ENCODE data around the gene RBM12. TPM values are rescaled to one million over a fixed set of nuclear protein-coding genes. Genes with fewer than 3 reads are reported as not detected.

RBM12 gene
- total and polyA plus RNA-seq, 2 donors (not counting 3 experiments of a cell fraction or from before 2014, with no cell fraction given) = 98.0 to 121 TPM

GRCh38 chr20:35611482-35611881, 53.2 kb downstream of the RBM12 start:
- CTCF ChIA-PET = interaction anchor here (1.2 kb wide), 2 partner anchors 8 to 10 kb away, joined by 3 to 4 read pairs; no protein-coding TSS in a partner anchor

More at GRCh38 chr20:35611482-35611881, 53.2 kb downstream of the RBM12 start:
- Histone ChIP-seq H3K4me3 (replicated peaks in 1 of 3; ENCODE audit: insufficient read depth in 1 of 3, low read depth in 1 of 3, low read length in 3 of 3) (no peak overlapping the region), H3K27me3 (ENCODE audit: control insufficient read depth in 2 of 2, insufficient read depth in 2 of 2, low read length in 2 of 2) (no peaks in the 10 kb centered on the region), H3K9me3 (replicated peaks; ENCODE audit: control insufficient read depth, insufficient read depth, low read length) (no peaks in the 10 kb centered on the region), H3K4me1 (ENCODE audit: control insufficient read depth, extremely low read depth, insufficient read depth, low read length) (peaks cover 5% of the 10 kb centered on the region), H3K9ac (replicated peaks; ENCODE audit: extremely low read depth, insufficient read depth, low read length) (no peak overlapping the region), H3K79me2 (ENCODE audit: control insufficient read depth, insufficient read depth, low read length) (no peaks in the 10 kb centered on the region), H3K4me2 (ENCODE audit: insufficient read depth, low read length) (no peak overlapping the region), H2AFZ (ENCODE audit: low read depth, low read length) (no peak overlapping the region), H3K36me3 (ENCODE audit: control insufficient read depth in 2 of 2, extremely low read depth in 1 of 2, insufficient read depth in 2 of 2, low read length in 2 of 2) (no peaks in the 10 kb centered on the region), H3K9me1 (replicated peaks; ENCODE audit: control insufficient read depth, extremely low read depth, insufficient read depth, low read length) (no peaks in the 10 kb centered on the region), H4K20me1 (replicated peaks; ENCODE audit: control insufficient read depth, extremely low read depth, insufficient read depth, low read length) (no peaks in the 10 kb centered on the region), H3K27ac (ENCODE audit: insufficient read depth, low read depth, low read length) (no peak overlapping the region)
- POLR2A ChIA-PET = no interaction called here
- TF ChIP-seq POLR2A (IDR thresholded peaks at IDR 0.05; ENCODE audit: low read depth, low read length) (no peak), GATA2 (IDR thresholded peaks at IDR 0.05; ENCODE audit: insufficient read depth, insufficient read length, low read depth, low read length) (no peak), EZH2 (IDR thresholded peaks at IDR 0.05; ENCODE audit: borderline replicate concordance, low read depth, low read length, severe bottlenecking) (no peak), JUN (IDR thresholded peaks at IDR 0.05; ENCODE audit: borderline replicate concordance, insufficient read depth, insufficient read length, low read depth) (no peak), FOS (IDR thresholded peaks at IDR 0.05; ENCODE audit: borderline replicate concordance, insufficient read depth, low read length) (no peak), MYC (IDR thresholded peaks at IDR 0.05; ENCODE audit: low read depth, low read length) (no peak), POLR2AphosphoS5 (IDR thresholded peaks at IDR 0.05; ENCODE audit: insufficient read depth, low read depth, low read length) (no peak), MAX (IDR thresholded peaks at IDR 0.05; ENCODE audit: insufficient read depth, insufficient read length) (no peak), CTCF (IDR thresholded peaks at IDR 0.05; ENCODE audit: extremely low read depth in 1 of 2, insufficient read depth in 1 of 2, low read depth in 1 of 2, low read length in 2 of 2) (no peak)
- no peak for FAIRE-seq
- no peak for DNase-seq (ENCODE audit: low read depth, low spot score)
- no TSS peak for BruUV-seq (replicated peaks)
- dilution Hi-C loops (cut with MboI; ENCODE audit: extremely low pct_ligation_motif_present, low sequenced_read_pairs) (no loop called here), intact Hi-C loops (cut with micrococcal nuclease) (loop anchor here (10.0 kb wide), 1 partner anchor 97 kb away; no protein-coding TSS in a partner anchor)

All from endothelial cell of umbilical vein (primary cell).